Astrocyte of the cerebellum (primary cell): ENCODE data around the gene RFT1.

Experiments
- DNase-seq: peaks from one replicate; pipeline ENCODE4 v3.0.0-alpha.2; 2011; ENCODE audit warnings: low read depth
- H3K4me3 ChIP-seq: 2 replicates; pipeline ENCODE4 v1.5.1; 2011; ENCODE audit warnings: mild to moderate bottlenecking, low read depth, low read length, moderate library complexity
- in situ Hi-C: cut with HindIII; loops from 2 replicates; pipeline ENCODE4 v1.10.0; 2017; ENCODE audit warnings: low sequenced_read_pairs
- TF ChIP-seq, protein P1 (sequence below): IDR thresholded peaks from 2 replicates; pipeline ENCODE4 v1.5.1; 2012; ENCODE audit warnings: low read length, low read depth, moderate library complexity, mild to moderate bottlenecking; ENCODE audit errors: missing control alignments

The RFT1 gene

DNA sequence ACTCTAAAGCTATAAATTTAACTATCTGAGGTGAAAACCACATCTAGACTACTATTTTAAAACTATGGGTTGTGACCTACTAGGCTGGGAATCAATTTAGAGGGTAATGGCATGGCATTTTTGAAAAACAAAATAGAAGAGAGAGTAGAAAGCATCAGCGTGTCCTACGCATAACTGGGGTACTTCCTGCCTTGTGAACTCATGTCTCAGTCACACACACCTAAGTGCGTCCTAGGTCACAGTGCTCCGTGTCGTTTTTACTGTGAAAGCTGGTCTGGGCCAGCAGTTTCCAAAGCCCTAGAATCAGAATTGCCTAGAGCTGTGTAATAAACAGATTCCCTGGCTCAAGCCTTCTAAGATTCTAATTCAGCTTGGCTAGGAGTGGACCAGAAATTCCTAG, 32.3 kb downstream of the RFT1 start:
- in situ Hi-C loops: no loop called here
- no peak overlapping the region for H3K4me3 ChIP-seq
- no peak for DNase-seq
- TF ChIP-seq, protein P1, sequence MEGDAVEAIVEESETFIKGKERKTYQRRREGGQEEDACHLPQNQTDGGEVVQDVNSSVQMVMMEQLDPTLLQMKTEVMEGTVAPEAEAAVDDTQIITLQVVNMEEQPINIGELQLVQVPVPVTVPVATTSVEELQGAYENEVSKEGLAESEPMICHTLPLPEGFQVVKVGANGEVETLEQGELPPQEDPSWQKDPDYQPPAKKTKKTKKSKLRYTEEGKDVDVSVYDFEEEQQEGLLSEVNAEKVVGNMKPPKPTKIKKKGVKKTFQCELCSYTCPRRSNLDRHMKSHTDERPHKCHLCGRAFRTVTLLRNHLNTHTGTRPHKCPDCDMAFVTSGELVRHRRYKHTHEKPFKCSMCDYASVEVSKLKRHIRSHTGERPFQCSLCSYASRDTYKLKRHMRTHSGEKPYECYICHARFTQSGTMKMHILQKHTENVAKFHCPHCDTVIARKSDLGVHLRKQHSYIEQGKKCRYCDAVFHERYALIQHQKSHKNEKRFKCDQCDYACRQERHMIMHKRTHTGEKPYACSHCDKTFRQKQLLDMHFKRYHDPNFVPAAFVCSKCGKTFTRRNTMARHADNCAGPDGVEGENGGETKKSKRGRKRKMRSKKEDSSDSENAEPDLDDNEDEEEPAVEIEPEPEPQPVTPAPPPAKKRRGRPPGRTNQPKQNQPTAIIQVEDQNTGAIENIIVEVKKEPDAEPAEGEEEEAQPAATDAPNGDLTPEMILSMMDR: no peak

- in situ Hi-C loops: no loop called here
- TF ChIP-seq, protein P1: no peak
- no peak overlapping the region for H3K4me3 ChIP-seq
- DNase-seq: no peak
Observed at GRCh38 chr3:53092942-53093341, 37.3 kb downstream of the RFT1 start.

GRCh38 chr3:53092216-53092615, 38.0 kb downstream of the RFT1 start:
- TF ChIP-seq, protein P1: no peak
- in situ Hi-C loops: no loop called here
- H3K4me3 ChIP-seq: no peak overlapping the region
- no peak for DNase-seq

DNA sequence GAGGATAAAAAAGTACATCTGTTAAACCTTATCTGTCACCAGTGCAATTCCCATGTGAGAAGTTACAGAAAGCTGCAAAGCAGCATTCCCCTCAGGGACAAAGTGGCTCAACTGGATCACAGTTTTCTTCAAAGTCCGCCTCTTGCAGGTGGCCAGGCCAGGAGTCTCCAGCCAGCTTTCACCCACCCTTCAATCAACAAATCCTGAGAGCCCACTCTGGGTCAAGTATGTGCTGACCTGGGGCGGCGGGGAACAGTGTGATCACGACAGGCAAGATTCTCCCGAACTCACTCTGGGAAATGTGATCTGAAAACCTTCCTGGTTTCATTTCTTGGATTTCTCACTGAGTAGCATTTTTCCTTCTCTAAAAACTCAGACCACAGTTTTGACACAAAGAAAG, 39.2 kb downstream of the RFT1 start:
- DNase-seq: no peak
- in situ Hi-C loops: no loop called here
- H3K4me3 ChIP-seq: no peak overlapping the region
- TF ChIP-seq, protein P1: no peak

- TF ChIP-seq, protein P1: no peak
- in situ Hi-C loops: no loop called here
- no peak for DNase-seq
- H3K4me3 ChIP-seq: no peak overlapping the region
Observed at GRCh38 chr3:53089511-53089910, 40.7 kb downstream of the RFT1 start.

DNA sequence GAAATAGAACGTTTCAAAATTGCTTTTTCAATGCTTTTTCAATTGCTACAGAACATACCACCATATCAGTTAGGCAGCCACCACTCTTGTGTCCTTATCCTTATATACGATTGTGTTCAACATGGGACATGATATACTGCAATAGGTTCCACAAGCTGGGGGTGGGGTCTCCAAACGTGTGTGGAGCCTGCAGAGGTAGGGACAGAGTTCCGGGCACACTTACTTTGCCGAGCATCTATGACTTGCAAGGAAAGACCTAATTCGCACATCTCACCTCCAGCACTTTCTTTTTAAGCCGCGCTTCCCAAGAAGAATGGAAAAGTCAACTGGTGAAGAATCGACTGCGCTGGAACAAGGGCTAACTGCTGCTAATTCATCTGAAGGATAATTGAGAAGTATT, 44.8 kb downstream of the RFT1 start:
- H3K4me3 ChIP-seq: no peak overlapping the region
- no peak for DNase-seq
- TF ChIP-seq, protein P1: no peak
- in situ Hi-C loops: no loop called here
